ENCODE results near the gene KIF26B.

The KIF26B gene

DNA sequence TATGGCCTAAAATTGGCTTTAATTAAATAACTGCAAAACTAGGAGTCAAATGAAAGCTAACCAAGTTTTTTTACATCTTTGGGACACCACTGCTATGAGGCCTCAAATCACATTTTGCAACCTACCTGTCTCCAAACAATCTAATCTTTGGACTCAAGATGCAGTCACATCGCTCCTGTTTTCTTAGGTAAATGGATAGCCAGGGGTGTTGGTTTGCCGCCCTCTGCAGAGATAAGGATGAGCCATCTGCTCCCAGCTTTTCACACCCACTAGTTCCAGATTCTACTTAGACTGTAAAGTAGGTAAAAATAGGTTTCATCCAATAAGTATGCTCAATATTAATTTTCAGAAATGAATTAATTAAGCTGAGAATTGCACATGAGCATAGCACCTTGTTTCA is 456.5 kb downstream of the KIF26B start:
- no peak overlapping the region for H3K4me3 ChIP-seq (ENCODE audit: low read length)
- no peak for DNase-seq (ENCODE audit: low read depth)
- TF ChIP-seq, protein P1, sequence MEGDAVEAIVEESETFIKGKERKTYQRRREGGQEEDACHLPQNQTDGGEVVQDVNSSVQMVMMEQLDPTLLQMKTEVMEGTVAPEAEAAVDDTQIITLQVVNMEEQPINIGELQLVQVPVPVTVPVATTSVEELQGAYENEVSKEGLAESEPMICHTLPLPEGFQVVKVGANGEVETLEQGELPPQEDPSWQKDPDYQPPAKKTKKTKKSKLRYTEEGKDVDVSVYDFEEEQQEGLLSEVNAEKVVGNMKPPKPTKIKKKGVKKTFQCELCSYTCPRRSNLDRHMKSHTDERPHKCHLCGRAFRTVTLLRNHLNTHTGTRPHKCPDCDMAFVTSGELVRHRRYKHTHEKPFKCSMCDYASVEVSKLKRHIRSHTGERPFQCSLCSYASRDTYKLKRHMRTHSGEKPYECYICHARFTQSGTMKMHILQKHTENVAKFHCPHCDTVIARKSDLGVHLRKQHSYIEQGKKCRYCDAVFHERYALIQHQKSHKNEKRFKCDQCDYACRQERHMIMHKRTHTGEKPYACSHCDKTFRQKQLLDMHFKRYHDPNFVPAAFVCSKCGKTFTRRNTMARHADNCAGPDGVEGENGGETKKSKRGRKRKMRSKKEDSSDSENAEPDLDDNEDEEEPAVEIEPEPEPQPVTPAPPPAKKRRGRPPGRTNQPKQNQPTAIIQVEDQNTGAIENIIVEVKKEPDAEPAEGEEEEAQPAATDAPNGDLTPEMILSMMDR (conservative IDR thresholded peaks at IDR 0.05; ENCODE audit: low read length) = no peak

DNA sequence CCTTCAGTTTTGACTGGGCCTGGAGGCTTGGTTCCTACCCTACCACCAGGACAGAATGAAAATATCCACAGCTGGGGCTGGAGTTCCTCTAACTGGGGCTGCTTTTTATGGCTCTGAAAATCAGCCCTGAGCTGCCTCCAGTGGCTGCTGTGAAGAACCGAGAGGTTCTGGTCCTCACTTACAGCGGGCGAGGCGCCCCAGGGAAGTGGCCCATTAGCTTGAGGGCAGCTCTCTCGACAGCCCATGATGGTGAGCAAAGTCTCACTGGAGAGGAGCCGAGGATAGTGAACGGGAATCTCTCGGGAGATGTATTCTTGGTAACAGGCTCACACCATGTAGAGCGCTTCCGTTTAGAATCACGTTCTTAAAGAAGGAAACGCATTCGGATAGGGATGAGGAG is 459.7 kb downstream of the KIF26B start:
- peak; percentile 21 for DNase-seq (ENCODE audit: low read depth)
- TF ChIP-seq, protein P1 (conservative IDR thresholded peaks at IDR 0.05; ENCODE audit: low read length) = peak; percentile 12; the same call in 1 of the 2 replicates
- H3K4me3 ChIP-seq (ENCODE audit: low read length) = no peak overlapping the region

DNA sequence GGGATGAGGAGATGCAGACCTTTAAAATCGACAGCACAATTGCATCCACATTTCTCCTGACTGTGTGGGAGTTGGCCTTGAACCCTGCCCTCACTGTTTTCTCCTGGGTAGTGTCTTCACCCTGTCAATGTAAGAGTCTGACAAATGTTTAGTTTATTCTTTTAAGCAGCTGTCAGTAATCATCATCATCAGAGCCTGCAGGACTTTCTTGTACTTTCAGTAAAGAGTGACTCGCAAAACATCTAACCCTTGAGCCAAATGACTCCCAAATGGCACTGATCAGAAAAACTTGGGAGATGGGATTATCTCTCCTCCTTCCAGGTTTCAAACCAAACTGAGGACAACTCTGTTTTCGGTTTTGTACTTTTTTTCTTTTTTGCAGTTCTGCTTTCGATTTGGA is 460.2 kb downstream of the KIF26B start:
- DNase-seq (ENCODE audit: low read depth) = peak; percentile 12
- H3K4me3 ChIP-seq (ENCODE audit: low read length) = 0 out of 2 replicates have a peak overlapping the region, but pooled peaks have one; percentile 10
- TF ChIP-seq, protein P1 (conservative IDR thresholded peaks at IDR 0.05; ENCODE audit: low read length) = no peak

DNA sequence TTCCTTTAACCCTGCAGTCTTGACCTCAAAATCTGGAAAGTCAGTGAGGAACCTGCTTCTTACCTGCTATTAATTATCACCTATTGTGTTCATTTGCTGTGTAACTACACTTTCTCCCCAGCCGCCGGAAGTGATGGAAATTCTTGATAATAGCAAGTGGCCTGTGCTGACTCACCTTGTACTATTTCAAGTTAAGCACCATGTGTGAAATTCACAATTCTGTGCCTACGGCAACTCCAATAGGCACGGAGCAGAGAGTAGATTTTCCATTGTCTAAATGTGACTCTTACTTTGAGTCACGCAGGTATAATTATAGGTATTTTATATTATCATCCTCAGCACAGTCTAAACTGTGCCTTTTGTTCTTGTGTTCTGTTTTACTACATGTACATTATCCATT is 466.8 kb downstream of the KIF26B start:
- no peak for DNase-seq (ENCODE audit: low read depth)

DNA sequence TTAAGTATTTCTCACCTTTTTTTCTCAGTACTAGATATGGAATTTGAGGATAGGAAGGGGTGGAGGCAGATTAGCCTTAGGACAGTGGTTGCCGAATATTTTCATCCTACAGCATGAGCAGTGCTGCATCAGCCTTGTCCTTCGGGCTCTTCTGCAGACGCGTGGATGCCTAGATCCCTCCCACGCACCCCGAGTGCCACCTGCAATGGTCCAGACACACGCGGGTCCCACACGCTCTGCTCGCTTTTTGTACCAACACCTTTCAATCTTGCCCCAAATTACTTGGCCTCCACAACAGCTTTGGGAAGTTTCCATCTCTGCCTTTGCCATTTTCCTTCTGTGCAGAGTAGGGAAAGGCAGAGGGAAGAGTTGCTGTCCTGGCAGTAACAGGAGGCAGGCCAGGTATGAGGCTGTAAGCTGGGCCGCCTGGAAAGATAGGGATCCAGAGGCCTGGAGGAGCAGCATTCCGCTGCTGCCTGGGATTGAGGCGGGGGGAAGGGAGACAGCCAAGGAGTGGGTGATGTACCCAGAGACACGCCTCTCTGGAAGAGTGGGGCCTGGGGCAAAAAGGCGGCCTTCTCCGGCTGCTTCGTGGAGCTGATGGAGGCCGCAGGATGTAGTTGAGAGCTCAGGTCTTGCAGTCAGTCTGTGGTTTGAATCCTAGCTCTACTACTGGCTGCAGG is 467.7 kb downstream of the KIF26B start:
- DNase-seq (ENCODE audit: low read depth) = no peak
- H3K4me3 ChIP-seq (ENCODE audit: low read length) = no peak overlapping the region
- TF ChIP-seq, protein P1 (conservative IDR thresholded peaks at IDR 0.05; ENCODE audit: low read length) = no peak

More for the DNA sequence above, 466.8 kb downstream of the KIF26B start:
- H3K4me3 ChIP-seq (ENCODE audit: low read length) = no peak overlapping the region
- TF ChIP-seq, protein P1 (conservative IDR thresholded peaks at IDR 0.05; ENCODE audit: low read length) = no peak

DNA sequence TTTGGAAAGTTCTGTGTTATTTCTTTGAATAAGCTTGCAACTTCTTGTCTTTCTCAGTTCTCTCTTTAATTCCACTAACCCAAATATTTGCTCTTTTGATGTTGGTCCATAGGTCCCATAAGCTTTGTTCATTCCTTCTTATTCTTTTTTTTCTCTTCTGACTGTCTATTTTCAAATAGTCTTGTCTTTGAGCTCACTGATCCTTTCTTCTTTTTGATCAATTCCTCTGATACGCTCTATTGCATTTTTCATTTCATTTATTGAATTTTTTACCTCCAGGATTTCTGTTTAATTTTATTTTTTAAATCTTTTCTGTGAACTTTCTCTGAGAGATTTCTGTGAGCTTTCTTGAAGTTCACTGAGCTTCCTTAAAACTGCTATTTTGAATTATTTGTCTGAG is 486.6 kb downstream of the KIF26B start:
- no peak for DNase-seq (ENCODE audit: low read depth)
- TF ChIP-seq, protein P1 (conservative IDR thresholded peaks at IDR 0.05; ENCODE audit: low read length) = no peak
- H3K4me3 ChIP-seq (ENCODE audit: low read length) = no peak overlapping the region

DNA sequence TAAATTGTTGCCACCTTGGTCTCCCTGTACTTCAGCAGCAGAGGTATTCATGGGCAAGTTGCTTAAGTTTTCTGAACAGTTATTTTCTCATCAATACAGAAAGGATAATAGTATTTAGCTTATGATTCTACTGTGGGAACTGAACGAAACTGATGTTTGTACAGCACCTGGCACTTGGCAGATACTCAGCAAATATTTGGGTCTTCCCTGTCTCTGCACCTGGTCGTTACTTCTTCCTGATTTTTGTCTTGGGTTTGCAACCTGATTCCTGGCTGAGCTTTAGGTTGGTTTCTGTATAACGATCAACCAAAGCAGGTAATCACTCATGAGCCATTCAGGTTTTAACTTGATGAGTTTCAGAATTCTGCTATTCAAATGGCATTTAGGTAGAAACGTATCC is 490.6 kb downstream of the KIF26B start:
- no peak overlapping the region for H3K4me3 ChIP-seq (ENCODE audit: low read length)
- DNase-seq (ENCODE audit: low read depth) = no peak
- TF ChIP-seq, protein P1 (conservative IDR thresholded peaks at IDR 0.05; ENCODE audit: low read length) = no peak

Data from AG10803 (cell line).